Activated T-cell treated with anti-CD3 and anti-CD28 coated beads, Interleukin-2, amount 50 U/mL, for 72 hours (primary cell): ENCODE data around the gene GSTCD. TPM values are rescaled to one million over a fixed set of nuclear protein-coding genes. Genes with fewer than 3 reads are reported as not detected.
"Not testable (repeated sequence)": the region's sequence is repeated elsewhere in the genome, so short reads cannot be mapped to it uniquely, and the experiment has no call there.

Experiments
- ATAC-seq, 2 donors: fragments of 150-1000 bp; cut with Tn5 transposase; replicated peaks in 1 of 2; 2 replicates each; pipeline ENCODE4 v1.10.0; 2021; ENCODE audit warnings: moderate library complexity in 2 of 2, mild to moderate bottlenecking in 1 of 2
- DNase-seq, 2 donors: peaks; one replicate each; pipeline ENCODE4 v3.0.0; 2021 to 2022; ENCODE audit warnings: mixed read lengths in 1 of 2
- H3K27ac Mint-ChIP-seq: one replicate; pipeline ENCODE4 v1.8.0; 2022; ENCODE audit warnings: mild to moderate bottlenecking, moderate library complexity, mixed read lengths
- H3K27me3 Mint-ChIP-seq: one replicate; pipeline ENCODE4 v1.8.0; 2022; ENCODE audit warnings: low read depth, mixed read lengths
- H3K36me3 Mint-ChIP-seq, 2 donors: one replicate each; pipeline ENCODE4 v1.8.0; 2022; ENCODE audit warnings: mixed read lengths in 2 of 2, mild to moderate bottlenecking in 1 of 2; ENCODE audit not compliant: insufficient read depth in 2 of 2
- H3K4me1 Mint-ChIP-seq: one replicate; pipeline ENCODE4 v1.8.0; 2022; ENCODE audit warnings: low read depth, mixed read lengths
- H3K4me3 Mint-ChIP-seq, 2 donors: one replicate each; pipeline ENCODE4 v1.8.0; 2022; ENCODE audit warnings: mild to moderate bottlenecking in 2 of 2, mixed read lengths in 2 of 2, moderate library complexity in 2 of 2
- H3K9me3 Mint-ChIP-seq, 2 donors: one replicate each; pipeline ENCODE4 v1.8.0; 2022; ENCODE audit warnings: mixed read lengths in 2 of 2
- total RNA-seq, 2 donors: library from RNA; stranded (reverse); gene quantifications; one replicate each; pipeline ENCODE4 v1.2.3, GENCODE V29; 2022

GSTCD gene
- total RNA-seq, 2 donors from 2014 or later, result 14.7 to 14.8 TPM

DNA sequence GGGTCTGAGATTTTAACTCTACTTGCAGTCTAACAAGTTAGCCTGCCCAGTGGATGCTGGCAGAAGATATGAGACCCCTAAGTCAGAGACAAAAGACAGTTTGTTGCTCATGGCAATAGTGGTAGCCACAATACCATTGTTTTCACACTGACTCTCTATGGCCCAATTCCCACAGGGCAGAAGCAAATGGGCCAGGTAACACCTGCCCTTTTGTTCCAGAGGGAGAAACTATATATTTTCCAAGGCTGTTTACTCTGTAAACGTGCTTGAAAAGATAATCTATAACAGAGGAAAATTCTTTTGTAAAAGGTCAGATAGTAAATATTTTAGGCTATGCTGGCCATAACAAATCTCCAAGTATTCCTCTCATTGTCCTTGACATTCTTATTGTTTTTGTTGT, 129.5 kb downstream of the GSTCD start:
- Mint-ChIP-seq H3K27me3 (no peaks in the 10 kb centered on the region), H3K4me1 (no peaks in the 10 kb centered on the region), H3K4me3 (no peak overlapping the region), H3K36me3 (peaks cover 0 to 2% of the 10 kb centered on the region in 2 donors), H3K9me3 (no peaks in the 10 kb centered on the region), H3K27ac (no peak overlapping the region)
- ATAC-seq, result no peak
- no peak for DNase-seq

GRCh38 chr4:105840426-105841174, 132.0 kb downstream of the GSTCD start:
- no peak overlapping the region for H3K27ac Mint-ChIP-seq
- ATAC-seq, result no peak

GRCh38 chr4:105843941-105844340, 135.4 kb downstream of the GSTCD start:
- no peak overlapping the region for H3K27ac Mint-ChIP-seq
- H3K27me3 Mint-ChIP-seq, result no peaks in the 10 kb centered on the region
- DNase-seq (no peak), ATAC-seq (no peak)
- peaks cover 1 to 2% of the 10 kb centered on the region in 2 donors for H3K36me3 Mint-ChIP-seq
- H3K4me3 Mint-ChIP-seq, result no peak overlapping the region
- no peaks in the 10 kb centered on the region for H3K4me1 Mint-ChIP-seq
- no peaks in the 10 kb centered on the region for H3K9me3 Mint-ChIP-seq

More at GRCh38 chr4:105840426-105841174, 132.0 kb downstream of the GSTCD start:
- H3K27me3 Mint-ChIP-seq, result no peaks in the 10 kb centered on the region
- H3K4me3 Mint-ChIP-seq, result no peak overlapping the region
- DNase-seq, result no peak
- H3K36me3 Mint-ChIP-seq, result peaks cover 1 to 2% of the 10 kb centered on the region in 2 donors
- no peaks in the 10 kb centered on the region for H3K9me3 Mint-ChIP-seq
- H3K4me1 Mint-ChIP-seq, result no peaks in the 10 kb centered on the region

- no peak for ATAC-seq
- Mint-ChIP-seq H3K27ac (no peak overlapping the region), H3K9me3 (no peaks in the 10 kb centered on the region), H3K27me3 (no peaks in the 10 kb centered on the region), H3K36me3 (peaks cover under 1 to 1% of the 10 kb centered on the region in 2 donors), H3K4me1 (no peaks in the 10 kb centered on the region), H3K4me3 (no peak overlapping the region)
- DNase-seq, result no peak
Measured at GRCh38 chr4:105845559-105845958, 137.0 kb downstream of the GSTCD start.

DNA sequence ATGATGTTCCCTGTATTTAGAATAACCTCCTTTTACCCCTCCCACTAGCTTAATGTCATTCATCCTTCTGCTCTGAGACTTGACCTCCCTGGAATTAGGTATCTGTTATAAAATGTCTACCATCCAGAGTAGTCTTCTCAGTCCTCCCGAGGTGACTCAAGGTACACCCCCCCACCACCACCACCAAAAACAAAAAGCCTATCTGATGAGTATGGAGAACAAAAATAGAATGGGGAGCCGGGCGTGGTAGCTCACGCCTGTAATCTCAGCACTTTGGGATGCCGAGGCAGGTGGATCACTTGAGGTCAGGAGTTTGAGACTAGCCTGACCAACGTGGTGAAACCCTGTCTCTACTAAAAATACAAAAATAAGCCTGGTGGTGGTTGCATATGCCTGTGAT, 139.8 kb downstream of the GSTCD start:
- H3K27ac Mint-ChIP-seq, H3K27me3 Mint-ChIP-seq, H3K4me1 Mint-ChIP-seq, DNase-seq, H3K9me3 Mint-ChIP-seq, H3K4me3 Mint-ChIP-seq, H3K36me3 Mint-ChIP-seq, ATAC-seq: not testable (repeated sequence)

DNA sequence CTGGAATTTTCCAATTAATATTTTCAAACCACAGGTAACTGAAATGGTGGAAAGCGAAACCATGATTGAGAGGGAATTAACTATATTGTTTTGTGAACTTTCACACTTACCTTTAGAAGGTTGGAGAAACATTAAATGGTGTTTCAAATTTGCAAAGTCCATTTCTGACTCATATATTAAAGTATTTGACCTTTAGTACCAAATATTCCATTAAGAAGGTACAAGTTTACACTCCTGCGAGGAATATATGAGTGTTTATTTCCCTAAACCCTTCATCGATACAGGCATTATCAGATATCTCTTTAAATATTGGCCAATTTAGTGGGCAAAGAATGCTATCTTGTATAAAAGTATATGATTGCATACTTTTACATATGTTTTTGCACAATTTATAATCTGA, 142.6 kb downstream of the GSTCD start:
- Mint-ChIP-seq H3K27me3 (no peaks in the 10 kb centered on the region), H3K9me3 (peaks cover 13 to 14% of the 10 kb centered on the region in 2 donors), H3K36me3 (peaks cover 8 to 9% of the 10 kb centered on the region in 2 donors), H3K27ac (no peak overlapping the region), H3K4me3 (no peak overlapping the region), H3K4me1 (no peaks in the 10 kb centered on the region)
- ATAC-seq (no peak), DNase-seq (no peak)

GRCh38 chr4:105852230-105852629, 143.6 kb downstream of the GSTCD start:
- Mint-ChIP-seq H3K36me3 (peaks cover 9 to 10% of the 10 kb centered on the region in 2 donors), H3K9me3 (peaks cover 15 to 19% of the 10 kb centered on the region in 2 donors)
- not testable (repeated sequence) for H3K4me3 Mint-ChIP-seq, H3K27me3 Mint-ChIP-seq, DNase-seq, ATAC-seq, H3K4me1 Mint-ChIP-seq, H3K27ac Mint-ChIP-seq

DNA sequence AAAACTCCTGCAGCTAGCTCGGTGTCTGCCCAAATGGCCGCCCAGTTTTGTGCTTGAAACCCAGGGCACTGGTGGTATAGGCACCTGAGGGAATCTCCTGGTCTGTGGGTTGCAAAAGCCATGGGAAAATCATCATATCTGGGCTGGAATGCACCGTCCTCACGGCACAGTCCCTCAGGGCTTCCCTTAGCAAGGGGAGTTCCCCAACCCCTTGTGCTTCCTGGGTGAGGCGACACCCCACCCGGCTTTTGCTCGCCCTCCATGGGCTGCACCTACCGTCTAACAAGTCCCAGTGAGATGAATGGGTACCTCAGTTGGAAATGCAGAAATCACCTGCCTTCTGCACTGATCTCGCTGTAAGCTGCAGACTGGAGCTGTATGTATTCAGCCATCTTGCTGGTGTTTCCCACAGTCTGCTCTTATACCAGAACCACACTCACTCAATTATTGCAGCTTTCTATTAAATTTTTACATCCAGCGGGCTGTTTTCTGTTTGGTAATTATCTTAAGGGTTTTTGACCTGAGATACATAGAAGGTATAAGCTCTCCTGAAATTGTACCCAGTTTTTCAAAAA, 150.0 kb downstream of the GSTCD start:
- peaks cover 27 to 28% of the 10 kb centered on the region in 2 donors for H3K9me3 Mint-ChIP-seq
- no peaks in the 10 kb centered on the region for H3K4me1 Mint-ChIP-seq
- peaks cover 9 to 16% of the 10 kb centered on the region in 2 donors for H3K36me3 Mint-ChIP-seq
- no peak for ATAC-seq
- DNase-seq, result no peak
- no peak overlapping the region for H3K27ac Mint-ChIP-seq
- H3K4me3 Mint-ChIP-seq, result no peak overlapping the region
- H3K27me3 Mint-ChIP-seq, result no peaks in the 10 kb centered on the region

DNA sequence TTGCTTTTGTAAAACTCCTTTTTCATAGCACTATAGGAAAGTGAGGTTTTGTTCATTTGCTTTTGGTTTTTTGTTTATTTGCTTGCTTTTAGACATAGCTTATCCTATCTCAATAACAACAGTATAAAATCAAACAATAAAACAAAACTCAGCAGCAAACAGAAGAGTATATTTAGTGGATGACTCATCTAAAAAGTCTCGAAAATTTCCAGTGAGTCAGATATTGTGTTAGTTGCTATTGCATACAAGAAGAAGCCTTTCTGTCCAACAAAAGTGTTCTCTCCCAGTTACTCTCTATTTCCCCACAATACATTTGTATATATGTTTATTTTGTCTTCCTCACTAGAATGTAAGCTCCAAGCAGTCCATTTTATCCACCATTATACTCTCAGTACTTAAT, 150.6 kb downstream of the GSTCD start:
- ATAC-seq (no peak), DNase-seq (no peak)
- Mint-ChIP-seq H3K27ac (no peak overlapping the region), H3K4me1 (no peaks in the 10 kb centered on the region), H3K27me3 (no peaks in the 10 kb centered on the region), H3K4me3 (no peak overlapping the region), H3K36me3 (peaks cover 5 to 16% of the 10 kb centered on the region in 2 donors), H3K9me3 (peaks cover 22 to 23% of the 10 kb centered on the region in 2 donors)

DNA sequence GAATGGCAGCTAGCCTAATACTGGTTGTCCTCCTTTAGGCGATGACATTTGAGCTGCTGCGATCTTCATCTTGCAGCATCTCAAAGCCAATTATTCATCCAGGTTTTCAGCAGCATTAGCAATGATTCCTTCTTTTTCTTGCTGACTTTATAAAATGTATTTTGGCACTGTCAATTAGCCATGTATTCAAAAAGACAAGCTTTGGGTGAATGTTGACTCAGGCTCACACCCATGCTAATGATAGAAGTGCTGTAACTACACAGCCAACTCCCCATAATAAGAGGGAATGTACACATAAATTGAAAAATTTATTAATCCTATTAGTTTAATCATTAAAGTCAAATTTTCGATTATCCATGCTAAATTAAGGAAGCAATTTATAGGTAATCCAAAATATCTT, 162.4 kb downstream of the GSTCD start:
- DNase-seq, result no peak
- no peaks in the 10 kb centered on the region for H3K27me3 Mint-ChIP-seq
- H3K9me3 Mint-ChIP-seq, result no peaks in the 10 kb centered on the region
- ATAC-seq, result no peak
- no peak overlapping the region for H3K27ac Mint-ChIP-seq
- H3K4me3 Mint-ChIP-seq, result no peak overlapping the region
- no peaks in the 10 kb centered on the region for H3K4me1 Mint-ChIP-seq
- H3K36me3 Mint-ChIP-seq, result no peaks in the 10 kb centered on the region

DNA sequence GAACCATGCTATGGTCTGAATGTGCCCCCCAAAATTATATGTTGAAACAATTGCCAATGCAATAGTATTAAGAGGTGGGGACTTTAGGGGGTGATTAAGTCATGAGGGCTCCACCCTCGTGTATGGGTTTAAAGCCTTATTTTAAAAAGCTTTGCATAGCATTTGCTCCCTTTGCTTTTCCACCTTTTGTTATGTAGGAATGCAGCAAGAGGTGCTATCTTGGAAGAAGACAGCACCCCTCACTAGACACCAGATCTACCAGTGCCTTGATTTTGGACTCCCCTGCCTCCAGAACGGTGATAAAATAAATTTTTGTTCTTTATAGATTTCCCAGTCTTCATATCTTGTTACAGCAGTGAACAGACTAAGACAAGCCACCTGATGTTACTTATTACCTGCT, 163.4 kb downstream of the GSTCD start:
- DNase-seq (no peak), ATAC-seq (no peak)
- Mint-ChIP-seq H3K27me3 (no peaks in the 10 kb centered on the region), H3K9me3 (no peaks in the 10 kb centered on the region), H3K4me3 (no peak overlapping the region), H3K36me3 (no peaks in the 10 kb centered on the region), H3K4me1 (no peaks in the 10 kb centered on the region), H3K27ac (no peak overlapping the region)

- no peak overlapping the region for H3K27ac Mint-ChIP-seq
- H3K27me3 Mint-ChIP-seq, result no peaks in the 10 kb centered on the region
- no peaks in the 10 kb centered on the region for H3K36me3 Mint-ChIP-seq
- H3K9me3 Mint-ChIP-seq, result no peaks in the 10 kb centered on the region
- H3K4me1 Mint-ChIP-seq, result no peaks in the 10 kb centered on the region
- DNase-seq, result no peak
- no peak overlapping the region for H3K4me3 Mint-ChIP-seq
- no peak for ATAC-seq
Measured at GRCh38 chr4:105875233-105875632, 166.6 kb downstream of the GSTCD start.

DNA sequence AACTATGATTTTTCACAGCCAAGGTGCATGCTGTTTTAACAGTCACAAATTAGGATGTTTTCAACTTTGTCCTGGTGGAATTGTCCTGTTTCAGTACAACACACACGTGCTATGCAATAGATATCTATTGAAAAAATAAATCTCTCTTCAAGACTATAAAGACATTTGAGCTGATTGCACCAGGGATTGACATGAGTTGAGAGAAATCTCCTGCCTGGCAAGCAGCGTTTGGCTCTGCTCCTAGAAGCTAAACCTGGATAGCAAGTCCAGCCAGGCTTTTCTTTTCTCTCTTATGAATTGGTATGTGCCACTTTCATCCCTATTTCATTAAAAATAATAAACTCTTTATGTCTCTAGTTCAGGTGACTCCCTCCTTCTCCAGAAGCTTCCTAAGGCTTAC, 170.1 kb downstream of the GSTCD start:
- Mint-ChIP-seq H3K4me1 (no peaks in the 10 kb centered on the region), H3K4me3 (no peak overlapping the region), H3K27me3 (no peaks in the 10 kb centered on the region), H3K36me3 (no peaks in the 10 kb centered on the region), H3K9me3 (peaks cover 0 to 4% of the 10 kb centered on the region in 2 donors), H3K27ac (no peak overlapping the region)
- ATAC-seq, result no peak
- DNase-seq, result no peak

GRCh38 chr4:105887508-105887907, 178.9 kb downstream of the GSTCD start:
- peaks cover 20% of the 10 kb centered on the region for H3K27me3 Mint-ChIP-seq
- no peaks in the 10 kb centered on the region for H3K4me1 Mint-ChIP-seq
- H3K4me3 Mint-ChIP-seq, result no peak overlapping the region
- peaks cover 2 to 7% of the 10 kb centered on the region in 2 donors for H3K9me3 Mint-ChIP-seq
- no peaks in the 10 kb centered on the region for H3K36me3 Mint-ChIP-seq
- DNase-seq, result no peak
- no peak for ATAC-seq
- H3K27ac Mint-ChIP-seq, result no peak overlapping the region
